ENCODE results near the gene SMIM5. TPM values are rescaled to one million over a fixed set of nuclear protein-coding genes. Genes with fewer than 3 reads are reported as not detected.
A peak's percentile ranks its signal among the peaks of the same experiment; 100 is the strongest.

SMIM5 gene
- total and polyA plus RNA-seq, 8 donors, result 0.58 to 29.5 (median 7.9) TPM; not detected in 2

DNA sequence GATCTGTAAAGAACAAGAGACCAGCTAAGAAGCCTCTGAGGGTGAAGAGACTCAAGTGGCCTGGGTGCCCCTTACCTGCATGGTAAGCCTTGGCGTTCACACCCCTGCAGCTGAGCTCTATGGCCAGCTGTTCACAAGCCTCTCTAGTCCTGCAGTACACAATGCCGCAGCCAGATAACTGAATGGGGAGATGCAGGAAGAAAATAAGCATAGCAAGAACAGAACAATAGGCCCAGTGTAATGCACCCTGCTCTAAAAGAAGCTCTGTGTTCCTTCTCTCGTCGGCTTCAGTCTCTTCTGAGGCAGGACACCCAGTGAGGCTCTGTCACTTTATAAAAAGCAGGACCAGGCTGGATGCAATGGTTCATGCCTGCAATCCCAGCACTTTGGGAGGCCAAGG, 28.3 kb downstream of the SMIM5 start:
- no peak overlapping the region for H3K27ac ChIP-seq
- peaks cover 9 to 17% (median 14%) of the 10 kb centered on the region in 4 donors for H3K4me1 ChIP-seq
- intact Hi-C loops (cut with DNase I; ENCODE audit: low total_unique reads), result no loop called here
- peaks cover 15 to 78% (median 73%) of the 10 kb centered on the region in 4 donors for H3K36me3 ChIP-seq
- TF ChIP-seq POLR2A (IDR thresholded peaks at IDR 0.05), result no peak
- no peaks in the 10 kb centered on the region for H3K9me3 ChIP-seq
- H3K4me3 ChIP-seq, result no peak overlapping the region
- DNase-seq, result no peak
- H3K27me3 ChIP-seq, result no peaks in the 10 kb centered on the region
- WGBS, 5 donors, result 92 to 95% (median 93%) methylated on average over 4 of the region's 4 CpGs

DNA sequence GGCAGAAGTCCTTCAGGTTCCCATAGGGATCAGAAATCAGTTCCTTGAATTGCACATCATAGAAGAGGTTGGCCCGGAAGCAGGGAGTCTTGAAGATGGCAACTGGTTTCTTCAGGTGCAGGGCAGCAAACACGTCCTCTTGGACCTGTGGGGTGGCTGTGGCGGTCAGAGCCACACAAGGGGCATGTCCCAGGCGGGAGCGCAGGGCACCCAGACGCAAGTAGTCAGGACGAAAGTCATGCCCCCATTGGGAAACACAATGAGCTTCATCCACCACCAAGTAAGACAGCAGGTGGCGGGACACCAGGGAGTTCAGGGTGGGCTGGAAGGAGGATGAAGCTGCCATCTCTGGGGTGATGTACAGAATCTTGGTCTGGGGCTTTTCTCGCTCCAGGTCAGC, 29.3 kb downstream of the SMIM5 start:
- peaks cover 15 to 71% (median 65%) of the 10 kb centered on the region in 4 donors for H3K36me3 ChIP-seq
- intact Hi-C loops (cut with DNase I; ENCODE audit: low total_unique reads), result no loop called here
- H3K4me3 ChIP-seq, result no peak overlapping the region
- TF ChIP-seq POLR2AphosphoS5 (IDR thresholded peaks at IDR 0.05), result no peak
- TF ChIP-seq, protein P1, sequence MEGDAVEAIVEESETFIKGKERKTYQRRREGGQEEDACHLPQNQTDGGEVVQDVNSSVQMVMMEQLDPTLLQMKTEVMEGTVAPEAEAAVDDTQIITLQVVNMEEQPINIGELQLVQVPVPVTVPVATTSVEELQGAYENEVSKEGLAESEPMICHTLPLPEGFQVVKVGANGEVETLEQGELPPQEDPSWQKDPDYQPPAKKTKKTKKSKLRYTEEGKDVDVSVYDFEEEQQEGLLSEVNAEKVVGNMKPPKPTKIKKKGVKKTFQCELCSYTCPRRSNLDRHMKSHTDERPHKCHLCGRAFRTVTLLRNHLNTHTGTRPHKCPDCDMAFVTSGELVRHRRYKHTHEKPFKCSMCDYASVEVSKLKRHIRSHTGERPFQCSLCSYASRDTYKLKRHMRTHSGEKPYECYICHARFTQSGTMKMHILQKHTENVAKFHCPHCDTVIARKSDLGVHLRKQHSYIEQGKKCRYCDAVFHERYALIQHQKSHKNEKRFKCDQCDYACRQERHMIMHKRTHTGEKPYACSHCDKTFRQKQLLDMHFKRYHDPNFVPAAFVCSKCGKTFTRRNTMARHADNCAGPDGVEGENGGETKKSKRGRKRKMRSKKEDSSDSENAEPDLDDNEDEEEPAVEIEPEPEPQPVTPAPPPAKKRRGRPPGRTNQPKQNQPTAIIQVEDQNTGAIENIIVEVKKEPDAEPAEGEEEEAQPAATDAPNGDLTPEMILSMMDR (IDR thresholded peaks at IDR 0.05), result no peak
- no peak for TF ChIP-seq POLR2A (IDR thresholded peaks at IDR 0.05)
- no peak for TF ChIP-seq EP300 (IDR thresholded peaks at IDR 0.05)
- H3K27ac ChIP-seq, result no peak overlapping the region
- 92 to 99% (median 97%) methylated on average over 9 of the region's 9 CpGs for WGBS, 5 donors
- no peaks in the 10 kb centered on the region for H3K9me3 ChIP-seq
- H3K27me3 ChIP-seq, result no peaks in the 10 kb centered on the region
- peaks cover 10 to 20% (median 17%) of the 10 kb centered on the region in 4 donors for H3K4me1 ChIP-seq
- no peak for DNase-seq

DNA sequence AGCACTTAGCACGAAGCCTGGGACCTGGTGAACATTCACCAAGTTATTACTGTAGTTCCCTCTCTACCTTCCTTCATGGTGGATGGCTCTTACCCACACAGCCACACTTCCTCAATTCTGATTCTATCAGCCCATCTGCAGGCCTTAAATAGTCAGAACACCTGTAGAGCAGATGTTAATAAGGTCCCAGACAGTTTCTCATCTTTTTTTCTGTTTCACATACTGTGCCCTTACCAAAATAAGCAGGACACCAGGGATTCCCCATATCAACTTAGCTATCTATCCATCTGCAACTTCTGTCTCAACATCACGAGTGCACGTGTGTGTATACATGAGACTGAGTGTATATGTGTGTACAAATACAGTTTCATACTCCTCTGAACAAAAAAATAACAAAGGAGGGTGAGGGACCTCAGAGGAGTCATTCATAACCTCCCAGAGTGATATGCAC, 30.9 kb downstream of the SMIM5 start:
- no peak for DNase-seq
- H3K27me3 ChIP-seq, result no peaks in the 10 kb centered on the region
- intact Hi-C loops (cut with DNase I; ENCODE audit: low total_unique reads), result no loop called here
- no peaks in the 10 kb centered on the region for H3K9me3 ChIP-seq
- H3K36me3 ChIP-seq, result peaks cover 17 to 65% (median 60%) of the 10 kb centered on the region in 4 donors
- TF ChIP-seq POLR2A (IDR thresholded peaks at IDR 0.05) (no peak), EP300 (IDR thresholded peaks at IDR 0.05) (no peak), POLR2AphosphoS5 (IDR thresholded peaks at IDR 0.05) (no peak)
- TF ChIP-seq, protein P1 (IDR thresholded peaks at IDR 0.05), result no peak
- no peak overlapping the region for H3K27ac ChIP-seq
- H3K4me3 ChIP-seq, result no peak overlapping the region
- 77 to 92% (median 88%) methylated on average over 3 of the region's 3 CpGs for WGBS, 5 donors
- peaks cover 22 to 34% (median 32%) of the 10 kb centered on the region in 4 donors for H3K4me1 ChIP-seq

DNA sequence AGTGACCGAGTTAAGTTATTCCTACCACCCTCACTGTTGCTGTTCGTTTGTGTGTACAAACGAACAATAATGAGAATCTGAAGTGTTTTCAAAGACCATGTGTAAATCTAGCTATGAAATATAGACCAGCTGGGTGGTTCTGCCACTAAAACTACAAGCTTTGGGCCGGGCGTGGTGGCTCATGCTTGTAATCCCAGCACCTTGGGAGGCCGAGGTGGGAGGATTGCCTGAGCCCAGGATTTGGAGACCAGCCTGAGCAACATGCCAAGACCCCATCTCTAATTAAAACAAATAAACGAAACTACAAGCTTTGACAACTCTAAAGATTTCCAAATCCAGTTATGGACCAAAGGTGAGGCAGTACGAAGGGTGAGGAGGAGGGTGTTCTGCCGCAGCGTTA, 32.7 kb downstream of the SMIM5 start:
- intact Hi-C loops (cut with DNase I; ENCODE audit: low total_unique reads), result loop anchor here (5.0 kb wide), 1 partner anchor 91 kb away; no protein-coding TSS in a partner anchor
- DNase-seq, result no peak
- H3K27ac ChIP-seq, result peak overlapping the region in 1 of 5 donors; percentile 95
- TF ChIP-seq POLR2A (IDR thresholded peaks at IDR 0.05) (no peak), EP300 (IDR thresholded peaks at IDR 0.05) (no peak), POLR2AphosphoS5 (IDR thresholded peaks at IDR 0.05) (no peak)
- TF ChIP-seq, protein P1 (IDR thresholded peaks at IDR 0.05), result no peak
- no peaks in the 10 kb centered on the region for H3K27me3 ChIP-seq
- H3K4me1 ChIP-seq, result peaks cover 22 to 51% (median 41%) of the 10 kb centered on the region in 4 donors
- peak overlapping the region in 3 of 4 donors; percentile 92 to 94 (median 93) for H3K4me3 ChIP-seq
- no peaks in the 10 kb centered on the region for H3K9me3 ChIP-seq
- H3K36me3 ChIP-seq, result peaks cover 24 to 65% (median 60%) of the 10 kb centered on the region in 4 donors
- WGBS, 5 donors, result 82 to 87% (median 83%) methylated on average over 10 of the region's 10 CpGs
